Measurements from ENCODE around the gene WDSUB1. TPM values are rescaled to one million over a fixed set of nuclear protein-coding genes. Genes with fewer than 3 reads are reported as not detected.

WDSUB1 gene
- total and polyA plus RNA-seq, 9 of the 15 experiments (the other 6 are each of a cell fraction or from before 2014, with no cell fraction given) = 5.2 to 13.7 (median 9.4) TPM

- no peak overlapping the region for H3K4me3 ChIP-seq
- in situ Hi-C loops (cut with MboI) = no loop called here
- DNase-seq (ENCODE audit: extremely low read depth in 1 of 4, low spot score in 3 of 4) (no peak), ATAC-seq (no peak), FAIRE-seq (no peak)
- H3K9me3 ChIP-seq (replicated peaks; ENCODE audit: control insufficient read depth, insufficient read depth, low read depth, low read length) = no peaks in the 10 kb centered on the region
- H3K27ac ChIP-seq (ENCODE audit: extremely low read depth, low read depth, low read length) = no peak overlapping the region
- H3K4me2 ChIP-seq (ENCODE audit: insufficient read depth, low read length) = no peak overlapping the region
- no peak overlapping the region for H3K9ac ChIP-seq (ENCODE audit: insufficient read depth in 1 of 2, low read depth in 2 of 2, low read length in 2 of 2)
- H2AFZ ChIP-seq (ENCODE audit: low read depth, low read length) = no peak overlapping the region
- BruUV-seq (replicated peaks) = no TSS peak
- H3K79me2 ChIP-seq (ENCODE audit: control insufficient read depth, insufficient read depth, low read length) = no peaks in the 10 kb centered on the region
- intact Hi-C loops (cut with micrococcal nuclease) = no loop called here
- TF ChIP-seq SETDB1 (IDR thresholded peaks at IDR 0.05; ENCODE audit: low read length) (no peak), E2F8 (IDR thresholded peaks at IDR 0.05; ENCODE audit: low read depth, partially characterized antibody) (no peak), CBX8 (IDR thresholded peaks at IDR 0.05; ENCODE audit: borderline replicate concordance, extremely low read depth, low read depth, low read length, poor library complexity, severe bottlenecking) (no peak), POLR2H (tag; IDR thresholded peaks at IDR 0.05; ENCODE audit: low read depth) (no peak), HIVEP1 (CRISPR knock-in tag; IDR thresholded peaks at IDR 0.05) (no peak), UBTF (IDR thresholded peaks at IDR 0.05; ENCODE audit: borderline replicate concordance in 1 of 2, low read depth in 2 of 2, low read length in 2 of 2) (no peak), HOMEZ (CRISPR knock-in tag; IDR thresholded peaks at IDR 0.05) (no peak)
- ChIA-PET CTCF (ENCODE audit: low intra/inter-chr PET ratio) (no interaction called here), POLR2A (no interaction called here)
- no peaks in the 10 kb centered on the region for H3K27me3 ChIP-seq (ENCODE audit: control insufficient read depth in 2 of 2, insufficient read depth in 2 of 2, low read length in 2 of 2)
- 92% methylated on average over 3 of the region's 3 CpGs for WGBS (ENCODE audit: insufficient coverage, low coverage, missing lambda C conversion rate)
- H4K20me1 ChIP-seq (replicated peaks; ENCODE audit: control insufficient read depth, insufficient read depth, low read length) = no peaks in the 10 kb centered on the region
- peaks cover 10% of the 10 kb centered on the region; the same call in 1 of the 3 replicates for H3K36me3 ChIP-seq (ENCODE audit: control insufficient read depth, insufficient read depth, low read length)
- H3K4me1 ChIP-seq (replicated peaks in 1 of 2; ENCODE audit: control insufficient read depth in 2 of 2, insufficient read depth in 2 of 2, low read length in 2 of 2) = peaks cover 16% of the 10 kb centered on the region in 2 experiments
- no peaks in the 10 kb centered on the region for H3K9me1 ChIP-seq (ENCODE audit: control insufficient read depth, insufficient read depth, low read length)
These were observed 19.9 kb downstream of the WDSUB1 start for GRCh38 chr2:159266554-159266953.

All from K562 (cell line).